PC-9 (cell line): ENCODE results near the gene STAP1. TPM values are rescaled to one million over a fixed set of nuclear protein-coding genes. Genes with fewer than 3 reads are reported as not detected.
A peak's percentile ranks its signal among the peaks of the same experiment; 100 is the strongest.

Experiments used
- BruUV-seq: library from RNA; stranded (reverse); fragments of 400-500 nt; replicated peaks from 2 replicates; lab custom pipeline; 2021; lab: Mats Ljungman, UMichigan
- CTCF ChIA-PET: fragments of 300-600 bp; sonication (Branson Sonifier 250); formaldehyde crosslinking; loops from one replicate; lab custom pipeline; 2022; ENCODE audit warnings: antibody characterized with exemption; lab: Charles Lee
- POLR2A ChIA-PET: fragments of 300-600 bp; sonication (Branson Sonifier 250); formaldehyde crosslinking; loops from one replicate; lab custom pipeline; 2022; ENCODE audit warnings: antibody characterized with exemption; ENCODE audit not compliant: unreplicated experiment; lab: Charles Lee
- DNase-seq, 2 experiments: peaks; one replicate each; pipeline versions ENCODE4 v3.0.0 to v3.0.0-alpha.2; 2015 to 2022; ENCODE audit warnings: mixed read lengths in 1 of 2
- H2AFZ ChIP-seq: fragments of 200-600 bp; sonication (generic); 2 replicates; pipeline ENCODE4 v1.8.1; 2017; ENCODE audit warnings: antibody characterized with exemption
- H3F3A ChIP-seq: fragments of 200-600 bp; sonication (generic); 2 replicates; pipeline ENCODE4 v1.8.1; 2017; ENCODE audit warnings: antibody characterized with exemption, mild to moderate bottlenecking, low read depth; ENCODE audit not compliant: insufficient read depth
- H3K27ac ChIP-seq: fragments of 200-600 bp; sonication (generic); 2 replicates; pipeline ENCODE4 v1.6.1; 2016; ENCODE audit warnings: mixed run types
- H3K27me3 ChIP-seq: fragments of 200-600 bp; sonication (generic); 2 replicates; pipeline ENCODE4 v1.6.1; 2016; ENCODE audit warnings: low read depth, mixed run types; ENCODE audit not compliant: insufficient read depth
- H3K36me3 ChIP-seq: fragments of 200-600 bp; sonication (generic); 2 replicates; pipeline ENCODE4 v1.6.1; 2016; ENCODE audit warnings: low read depth, mixed run types
- H3K4me1 ChIP-seq: fragments of 200-600 bp; sonication (generic); replicated peaks from 2 replicates; pipeline ENCODE4 v1.6.1; 2016; ENCODE audit warnings: mixed run types; ENCODE audit not compliant: insufficient read depth
- H3K4me2 ChIP-seq: fragments of 200-600 bp; sonication (generic); 2 replicates; pipeline ENCODE4 v1.6.1; 2017; ENCODE audit warnings: mixed run types
- H3K4me3 ChIP-seq: fragments of 200-600 bp; sonication (generic); 2 replicates; pipeline ENCODE4 v1.6.1; 2016; ENCODE audit warnings: mixed run types
- H3K79me2 ChIP-seq: fragments of 200-600 bp; sonication (generic); 2 replicates; pipeline ENCODE4 v1.6.1; 2017; ENCODE audit warnings: low read depth, mixed run types
- H3K9me2 ChIP-seq: fragments of 200-600 bp; sonication (generic); 2 replicates; pipeline ENCODE4 v1.8.1; 2017; ENCODE audit warnings: mild to moderate bottlenecking; ENCODE audit not compliant: insufficient read depth
- H3K9me3 ChIP-seq: fragments of 200-600 bp; sonication (generic); 2 replicates; pipeline ENCODE4 v1.8.1; 2016; ENCODE audit warnings: low read depth; ENCODE audit not compliant: insufficient read depth
- H4K20me1 ChIP-seq: fragments of 200-600 bp; sonication (generic); 2 replicates; pipeline ENCODE4 v1.8.1; 2017; ENCODE audit not compliant: insufficient read depth
- CTCF ChIP-seq: fragments of 200-600 bp; sonication (generic); conservative IDR thresholded peaks from 2 replicates; pipeline ENCODE4 v1.6.1; 2017; ENCODE audit warnings: mixed run types, antibody characterized with exemption, mild to moderate bottlenecking, moderate library complexity
- EZH2 ChIP-seq: fragments of 200-600 bp; sonication (generic); IDR thresholded peaks from 2 replicates; pipeline ENCODE4 v1.8.0; 2017; ENCODE audit warnings: antibody characterized with exemption, low read depth
- intact Hi-C: fragments of 100-400 bp; cut with micrococcal nuclease; formaldehyde crosslinking; loops from one replicate; pipeline ENCODE4 v1.10.0; 2022; ENCODE audit not compliant: unreplicated experiment
- total RNA-seq: library from RNA; stranded (reverse); gene quantifications from 2 replicates; pipeline ENCODE4 v1.2.3, GENCODE V29; 2021

Gene STAP1
- total RNA-seq, 1 experiment from 2014 or later: not detected

GRCh38 chr4:67546971-67547370 lies 11.6 kb upstream of the STAP1 start:
- H3K27me3 ChIP-seq: no peaks in the 10 kb centered on the region
- no peaks in the 10 kb centered on the region for H4K20me1 ChIP-seq
- H3K79me2 ChIP-seq: peaks cover 26% of the 10 kb centered on the region
- TF ChIP-seq CTCF: no peak
- TF ChIP-seq EZH2: no peak
- peaks cover 9% of the 10 kb centered on the region for H3K4me1 ChIP-seq
- no peak for DNase-seq
- ChIA-PET POLR2A (no interaction called here), CTCF (interaction anchor here (0.6 kb wide), 1 partner anchor 607 kb away, joined by 6 read pairs; no protein-coding TSS in a partner anchor)
- intact Hi-C loops: no loop called here
- no peak overlapping the region for H3K27ac ChIP-seq
- H3K36me3 ChIP-seq: no peaks in the 10 kb centered on the region
- no peaks in the 10 kb centered on the region for H3K9me3 ChIP-seq
- H3F3A ChIP-seq: no peaks in the 10 kb centered on the region; the same call in 1 of the 2 replicates
- H3K9me2 ChIP-seq: no peaks in the 10 kb centered on the region
- H3K4me2 ChIP-seq: no peak overlapping the region
- no peak overlapping the region; the same call in 1 of the 2 replicates for H2AFZ ChIP-seq
- H3K4me3 ChIP-seq: no peak overlapping the region
- BruUV-seq: no TSS peak

DNA sequence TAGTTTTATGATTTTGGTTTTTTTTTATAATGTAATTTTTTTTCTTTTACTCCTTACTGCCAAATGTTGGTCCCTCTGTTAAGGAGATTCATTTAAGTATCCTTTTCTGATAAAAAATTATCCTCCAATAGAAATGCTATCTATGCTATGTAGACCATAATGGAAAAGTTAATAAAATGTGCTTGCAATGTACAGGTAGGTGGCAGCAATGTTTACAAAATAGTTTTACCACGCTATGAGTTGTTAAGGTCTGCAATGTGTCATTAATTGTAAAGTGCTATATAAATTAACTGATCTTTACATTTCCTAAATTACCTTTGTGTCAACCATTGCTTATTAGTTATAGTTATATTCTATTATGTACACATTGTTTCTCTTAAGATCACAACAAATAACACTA lies 9.4 kb upstream of the STAP1 start:
- no peaks in the 10 kb centered on the region for H3K27me3 ChIP-seq
- peak in 1 of 2 experiments; percentile 35 for DNase-seq
- intact Hi-C loops: no loop called here
- no peaks in the 10 kb centered on the region for H3K9me2 ChIP-seq
- no peaks in the 10 kb centered on the region for H3K9me3 ChIP-seq
- H3K4me2 ChIP-seq: no peak overlapping the region
- H3K36me3 ChIP-seq: no peaks in the 10 kb centered on the region
- H3K4me1 ChIP-seq: peaks cover 4% of the 10 kb centered on the region
- ChIA-PET POLR2A (no interaction called here), CTCF (no interaction called here)
- BruUV-seq: no TSS peak
- no peaks in the 10 kb centered on the region; the same call in 1 of the 2 replicates for H3F3A ChIP-seq
- no peaks in the 10 kb centered on the region for H4K20me1 ChIP-seq
- no peak overlapping the region for H3K4me3 ChIP-seq
- H3K27ac ChIP-seq: no peak overlapping the region
- no peak overlapping the region for H2AFZ ChIP-seq
- H3K79me2 ChIP-seq: peaks cover 10% of the 10 kb centered on the region
- TF ChIP-seq CTCF: peak; percentile 62
- no peak for TF ChIP-seq EZH2

DNA sequence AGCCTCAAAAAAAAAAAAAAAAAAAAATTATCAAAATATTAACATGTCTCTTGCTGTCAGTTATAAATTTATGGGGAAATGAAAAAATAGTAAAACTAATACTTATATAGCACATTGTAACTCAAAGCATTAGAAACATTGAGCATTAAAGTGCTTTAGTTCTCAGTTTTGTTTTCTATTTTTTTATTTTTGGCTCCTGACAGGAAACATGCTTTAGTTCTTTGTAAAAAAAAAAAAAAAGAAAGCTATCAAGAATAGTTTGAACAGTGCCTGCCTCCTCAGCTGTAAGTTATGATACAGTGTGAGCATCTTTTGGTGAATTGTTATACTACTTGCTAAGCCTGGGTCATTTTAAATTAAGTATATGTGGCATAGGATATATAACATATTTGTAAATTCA lies 8.1 kb upstream of the STAP1 start:
- BruUV-seq: no TSS peak
- ChIA-PET POLR2A (no interaction called here), CTCF (no interaction called here)
- no peak for TF ChIP-seq EZH2
- no peak for TF ChIP-seq CTCF
- DNase-seq: no peak
- Histone ChIP-seq H3K79me2 (no peaks in the 10 kb centered on the region), H3K27me3 (no peaks in the 10 kb centered on the region), H2AFZ (no peak overlapping the region), H4K20me1 (no peaks in the 10 kb centered on the region), H3K36me3 (no peaks in the 10 kb centered on the region), H3F3A (no peaks in the 10 kb centered on the region), H3K4me2 (no peak overlapping the region), H3K27ac (no peak overlapping the region), H3K9me3 (no peaks in the 10 kb centered on the region), H3K4me1 (no peaks in the 10 kb centered on the region; the same call in 1 of the 2 replicates), H3K9me2 (no peaks in the 10 kb centered on the region), H3K4me3 (no peak overlapping the region)
- intact Hi-C loops: no loop called here
